Hepatocyte (in vitro differentiated cells): Measurements from ENCODE around the gene JARID2. TPM values are rescaled to one million over a fixed set of nuclear protein-coding genes. Genes with fewer than 3 reads are reported as not detected.
A peak's percentile ranks its signal among the peaks of the same experiment; 100 is the strongest.

Experiments
- DNase-seq: peaks from one replicate; pipeline ENCODE4 v3.0.0-alpha.2; 2016; ENCODE audit warnings: low spot score
- H2AFZ ChIP-seq: fragments of 200-600 bp; sonication (generic); 2 replicates; pipeline ENCODE4 v1.6.0; 2016; ENCODE audit warnings: antibody characterized with exemption, mild to moderate bottlenecking
- H3K27ac ChIP-seq: fragments of 200-600 bp; sonication (generic); 2 replicates; pipeline ENCODE4 v1.5.1; 2016; ENCODE audit warnings: mild to moderate bottlenecking
- H3K27me3 ChIP-seq: fragments of 200-600 bp; sonication (generic); 2 replicates; pipeline ENCODE4 v1.6.1; 2016
- H3K36me3 ChIP-seq: fragments of 200-600 bp; sonication (generic); replicated peaks from 2 replicates; pipeline ENCODE4 v1.5.1; 2016; ENCODE audit warnings: low read depth; ENCODE audit not compliant: insufficient read depth
- H3K4me1 ChIP-seq: fragments of 200-600 bp; sonication (generic); 2 replicates; pipeline ENCODE4 v1.5.1; 2016; ENCODE audit warnings: mild to moderate bottlenecking, moderate library complexity; ENCODE audit not compliant: insufficient read depth
- H3K4me2 ChIP-seq: fragments of 200-600 bp; sonication (generic); 2 replicates; pipeline ENCODE4 v1.6.0; 2016
- H3K4me3 ChIP-seq: fragments of 200-600 bp; sonication (generic); 2 replicates; pipeline ENCODE4 v1.5.1; 2016; ENCODE audit warnings: mild to moderate bottlenecking
- H3K79me2 ChIP-seq: fragments of 200-600 bp; sonication (generic); 2 replicates; pipeline ENCODE4 v1.6.0; 2017; ENCODE audit warnings: mild to moderate bottlenecking
- H3K9me2 ChIP-seq: fragments of 200-600 bp; sonication (generic); replicated peaks from 2 replicates; pipeline ENCODE4 v1.6.0; 2017; ENCODE audit warnings: mild to moderate bottlenecking; ENCODE audit not compliant: insufficient read depth
- H3K9me3 ChIP-seq: fragments of 200-600 bp; sonication (generic); 2 replicates; pipeline ENCODE4 v1.5.1; 2016; ENCODE audit warnings: low read depth, mild to moderate bottlenecking
- H4K20me1 ChIP-seq: fragments of 200-600 bp; sonication (generic); 2 replicates; pipeline ENCODE4 v1.6.0; 2016; ENCODE audit warnings: mild to moderate bottlenecking; ENCODE audit not compliant: insufficient read depth, poor library complexity, severe bottlenecking
- EZH2 ChIP-seq: fragments of 200-600 bp; sonication (generic); IDR thresholded peaks from 2 replicates; pipeline ENCODE4 v1.6.1; 2016; ENCODE audit warnings: antibody characterized with exemption, mild to moderate bottlenecking, borderline replicate concordance
- EZH2phosphoT487 ChIP-seq: fragments of 200-600 bp; sonication (generic); IDR thresholded peaks from one replicate; pipeline ENCODE4 v1.6.1; 2018; ENCODE audit warnings: antibody characterized with exemption, mild to moderate bottlenecking, low read depth, moderate library complexity; ENCODE audit not compliant: unreplicated experiment, severe bottlenecking
- WGBS: methylation state at CpG from one replicate; pipeline ENCODE4 v1.1.6; 2016; ENCODE audit warnings: low lambda C conversion rate; ENCODE audit errors: missing lambda C conversion rate; 5-methylcytosine and 5-hydroxymethylcytosine counted together
- polyA plus RNA-seq: library from polyadenylated mRNA; unstranded; fragments of >200 nt; fragmentation: Nextera tagmentation; extraction: Ambion mirVana; gene quantifications from 2 replicates; pipeline ENCODE4 v1.2.1, GENCODE V29; 2016
- total RNA-seq: library from RNA; depleted of rRNA; stranded (reverse); fragments of >200 nt; gene quantifications from 2 replicates; pipeline ENCODE4 v1.2.3, GENCODE V29; 2014
- TF ChIP-seq, protein P1 (sequence below): fragments of 200-600 bp; sonication (generic); IDR thresholded peaks from 2 replicates; pipeline ENCODE4 v1.5.1; 2016; ENCODE audit warnings: antibody characterized with exemption, mild to moderate bottlenecking; ENCODE audit not compliant: poor library complexity

JARID2 gene
- total and polyA plus RNA-seq, 2 experiments from 2014 or later: 4.6 to 11.6 TPM

DNA sequence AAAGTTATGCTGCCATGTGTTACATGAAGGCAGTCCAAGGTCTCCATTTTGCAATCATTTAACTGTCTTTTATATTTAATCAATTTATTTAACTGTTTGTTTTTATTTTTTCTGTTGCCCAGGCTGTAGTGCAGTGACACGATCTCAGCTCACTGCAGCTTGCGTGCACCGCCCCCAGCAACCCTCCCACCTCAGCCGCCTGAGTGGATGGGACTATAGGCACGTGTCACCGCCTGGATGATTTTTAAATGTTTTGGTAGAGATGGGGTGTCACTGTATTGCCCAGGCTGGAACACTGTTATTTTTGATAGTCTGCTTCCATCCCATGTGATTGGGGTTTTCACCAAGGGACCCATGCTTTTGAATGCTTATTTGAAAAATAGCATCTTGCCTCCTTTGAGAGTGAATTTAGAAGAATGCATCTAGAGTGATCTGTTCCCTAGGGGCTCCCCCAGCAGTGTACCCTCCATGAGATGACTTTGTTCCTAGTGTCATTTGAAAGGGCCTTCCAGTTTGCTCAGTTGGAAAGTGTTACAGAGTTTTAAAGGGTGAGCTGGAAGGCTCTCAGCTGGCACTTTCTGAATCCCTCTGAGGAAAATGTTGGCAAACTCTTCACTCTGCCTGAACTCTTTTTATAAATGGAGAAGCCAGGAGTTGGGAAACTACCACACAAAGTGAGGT lies 143.4 kb downstream of the JARID2 start:
- Histone ChIP-seq H3K4me2 (no peak overlapping the region), H3K9me3 (no peaks in the 10 kb centered on the region), H3K27ac (no peak overlapping the region), H3K4me3 (no peak overlapping the region), H3K27me3 (no peaks in the 10 kb centered on the region), H3K4me1 (peaks cover 44% of the 10 kb centered on the region), H4K20me1 (peaks cover 31% of the 10 kb centered on the region), H3K36me3 (no peaks in the 10 kb centered on the region), H2AFZ (no peak overlapping the region), H3K79me2 (peaks cover 85% of the 10 kb centered on the region), H3K9me2 (no peaks in the 10 kb centered on the region)
- DNase-seq: no peak
- no peak for TF ChIP-seq EZH2phosphoT487
- TF ChIP-seq, protein P1, sequence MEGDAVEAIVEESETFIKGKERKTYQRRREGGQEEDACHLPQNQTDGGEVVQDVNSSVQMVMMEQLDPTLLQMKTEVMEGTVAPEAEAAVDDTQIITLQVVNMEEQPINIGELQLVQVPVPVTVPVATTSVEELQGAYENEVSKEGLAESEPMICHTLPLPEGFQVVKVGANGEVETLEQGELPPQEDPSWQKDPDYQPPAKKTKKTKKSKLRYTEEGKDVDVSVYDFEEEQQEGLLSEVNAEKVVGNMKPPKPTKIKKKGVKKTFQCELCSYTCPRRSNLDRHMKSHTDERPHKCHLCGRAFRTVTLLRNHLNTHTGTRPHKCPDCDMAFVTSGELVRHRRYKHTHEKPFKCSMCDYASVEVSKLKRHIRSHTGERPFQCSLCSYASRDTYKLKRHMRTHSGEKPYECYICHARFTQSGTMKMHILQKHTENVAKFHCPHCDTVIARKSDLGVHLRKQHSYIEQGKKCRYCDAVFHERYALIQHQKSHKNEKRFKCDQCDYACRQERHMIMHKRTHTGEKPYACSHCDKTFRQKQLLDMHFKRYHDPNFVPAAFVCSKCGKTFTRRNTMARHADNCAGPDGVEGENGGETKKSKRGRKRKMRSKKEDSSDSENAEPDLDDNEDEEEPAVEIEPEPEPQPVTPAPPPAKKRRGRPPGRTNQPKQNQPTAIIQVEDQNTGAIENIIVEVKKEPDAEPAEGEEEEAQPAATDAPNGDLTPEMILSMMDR: no peak
- TF ChIP-seq EZH2: no peak
- 99% methylated on average over 6 of the region's 6 CpGs for WGBS

GRCh38 chr6:15389765-15390723 lies 144.2 kb downstream of the JARID2 start:
- Histone ChIP-seq H3K4me2 (peak overlapping the region; percentile 48), H3K9me3 (no peaks in the 10 kb centered on the region), H4K20me1 (peaks cover 30% of the 10 kb centered on the region), H2AFZ (no peak overlapping the region), H3K36me3 (no peaks in the 10 kb centered on the region), H3K79me2 (peaks cover 85% of the 10 kb centered on the region), H3K27me3 (no peaks in the 10 kb centered on the region), H3K4me3 (no peak overlapping the region), H3K27ac (no peak overlapping the region), H3K4me1 (peaks cover 37% of the 10 kb centered on the region), H3K9me2 (no peaks in the 10 kb centered on the region)
- TF ChIP-seq, protein P1: peak; percentile 74
- TF ChIP-seq EZH2: no peak
- no peak for TF ChIP-seq EZH2phosphoT487
- DNase-seq: peak; percentile 73
- WGBS: 42% methylated on average over 14 of the region's 14 CpGs

DNA sequence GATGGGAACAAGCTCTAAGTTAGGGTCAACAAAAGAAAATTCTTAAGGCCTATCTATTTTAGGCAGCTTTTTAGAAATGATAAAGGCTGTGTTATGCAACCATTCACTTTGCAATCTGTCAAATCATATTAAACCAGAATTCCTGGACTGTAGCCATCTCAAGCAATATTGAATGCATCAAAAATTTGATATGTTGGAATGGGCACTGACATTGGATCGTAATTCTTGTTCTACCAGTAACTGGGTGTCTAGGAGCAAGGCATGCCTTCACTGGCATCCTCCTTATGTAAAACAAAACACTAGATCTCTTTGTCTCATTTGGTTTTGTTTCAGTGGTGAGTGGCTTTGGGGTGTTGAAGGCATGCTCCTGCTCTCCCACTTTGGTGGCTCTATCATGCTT lies 145.6 kb downstream of the JARID2 start:
- no peak overlapping the region for H3K4me3 ChIP-seq
- H3K27me3 ChIP-seq: no peaks in the 10 kb centered on the region
- peaks cover 19% of the 10 kb centered on the region for H4K20me1 ChIP-seq
- H2AFZ ChIP-seq: no peak overlapping the region
- no peak overlapping the region for H3K27ac ChIP-seq
- no peaks in the 10 kb centered on the region for H3K36me3 ChIP-seq
- H3K9me2 ChIP-seq: no peaks in the 10 kb centered on the region
- DNase-seq: no peak
- H3K79me2 ChIP-seq: peaks cover 91% of the 10 kb centered on the region
- TF ChIP-seq EZH2phosphoT487: no peak
- TF ChIP-seq EZH2: no peak
- TF ChIP-seq, protein P1: no peak
- 84% methylated on average over 1 of the region's 1 CpG for WGBS
- no peak overlapping the region for H3K4me2 ChIP-seq
- no peaks in the 10 kb centered on the region for H3K9me3 ChIP-seq
- peaks cover 23% of the 10 kb centered on the region for H3K4me1 ChIP-seq
